HepG2 (cell line): ENCODE results near the gene KRT84.

Source experiments
- CCAR2 ChIP-seq: fragments of 200-400 bp; formaldehyde crosslinking; optimal IDR thresholded peaks from 2 replicates; pipeline ENCODE3; 2018; ENCODE audit warnings: low read depth, mild to moderate bottlenecking, low read length, moderate library complexity
- MIER3 ChIP-seq: IDR thresholded peaks from 2 replicates; pipeline ENCODE4 v1.6.1; 2016; ENCODE audit warnings: missing compliant biosample characterization, borderline replicate concordance
- RELA ChIP-seq: sonication (generic); formaldehyde crosslinking; IDR thresholded peaks from 2 replicates; pipeline ENCODE4 v1.4.0; 2020; ENCODE audit warnings: missing genetic modification reagents
- TBL1XR1 ChIP-seq: fragments of 150-350 bp; IDR thresholded peaks from 2 replicates; pipeline ENCODE4 v1.6.1; 2014; ENCODE audit warnings: borderline replicate concordance, low read length; ENCODE audit not compliant: partially characterized antibody

DNA sequence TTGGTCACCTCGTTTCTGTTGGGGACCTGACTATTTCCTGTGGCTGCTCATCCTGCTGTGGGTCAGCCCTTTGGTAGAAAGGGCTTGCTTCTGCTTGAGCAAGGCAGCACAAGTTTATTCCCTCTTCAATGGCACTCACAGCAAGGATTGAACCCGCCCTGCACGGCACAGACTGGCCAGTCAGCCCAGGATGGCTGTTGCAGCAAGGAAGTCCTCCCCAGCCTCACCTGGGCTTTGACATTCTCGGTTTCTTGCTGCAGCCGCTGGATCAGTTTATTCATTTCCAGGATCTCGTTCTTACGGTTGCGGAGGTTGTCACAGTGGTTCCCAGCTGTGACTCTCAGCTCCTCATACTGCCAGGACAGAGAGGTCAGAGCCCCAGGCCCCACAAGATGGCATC is 11.2 kb upstream of the KRT84 start:
- TF ChIP-seq RELA (CRISPR knock-in tag) (no peak), CCAR2 (no peak), MIER3 (no peak), TBL1XR1 (no peak)
